Dermis blood vessel endothelial cell (primary cell): ENCODE results near the gene SGPL1. TPM values are rescaled to one million over a fixed set of nuclear protein-coding genes. Genes with fewer than 3 reads are reported as not detected.
A peak's percentile ranks its signal among the peaks of the same experiment; 100 is the strongest.
"Not testable (repeated sequence)": the region's sequence is repeated elsewhere in the genome, so short reads cannot be mapped to it uniquely, and the experiment has no call there.

ENCODE experiments used
- DNase-seq: peaks from one replicate; pipeline ENCODE4 v3.0.0; 2010
- total RNA-seq: library from RNA; depleted of rRNA; stranded (reverse); fragments of >200 nt; gene quantifications from 2 replicates; pipeline ENCODE4 v1.2.3, GENCODE V29; 2014

SGPL1 gene, protein sequence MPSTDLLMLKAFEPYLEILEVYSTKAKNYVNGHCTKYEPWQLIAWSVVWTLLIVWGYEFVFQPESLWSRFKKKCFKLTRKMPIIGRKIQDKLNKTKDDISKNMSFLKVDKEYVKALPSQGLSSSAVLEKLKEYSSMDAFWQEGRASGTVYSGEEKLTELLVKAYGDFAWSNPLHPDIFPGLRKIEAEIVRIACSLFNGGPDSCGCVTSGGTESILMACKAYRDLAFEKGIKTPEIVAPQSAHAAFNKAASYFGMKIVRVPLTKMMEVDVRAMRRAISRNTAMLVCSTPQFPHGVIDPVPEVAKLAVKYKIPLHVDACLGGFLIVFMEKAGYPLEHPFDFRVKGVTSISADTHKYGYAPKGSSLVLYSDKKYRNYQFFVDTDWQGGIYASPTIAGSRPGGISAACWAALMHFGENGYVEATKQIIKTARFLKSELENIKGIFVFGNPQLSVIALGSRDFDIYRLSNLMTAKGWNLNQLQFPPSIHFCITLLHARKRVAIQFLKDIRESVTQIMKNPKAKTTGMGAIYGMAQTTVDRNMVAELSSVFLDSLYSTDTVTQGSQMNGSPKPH
- 15.0 and 15.8 TPM in 2 replicates for total RNA-seq

DNA sequence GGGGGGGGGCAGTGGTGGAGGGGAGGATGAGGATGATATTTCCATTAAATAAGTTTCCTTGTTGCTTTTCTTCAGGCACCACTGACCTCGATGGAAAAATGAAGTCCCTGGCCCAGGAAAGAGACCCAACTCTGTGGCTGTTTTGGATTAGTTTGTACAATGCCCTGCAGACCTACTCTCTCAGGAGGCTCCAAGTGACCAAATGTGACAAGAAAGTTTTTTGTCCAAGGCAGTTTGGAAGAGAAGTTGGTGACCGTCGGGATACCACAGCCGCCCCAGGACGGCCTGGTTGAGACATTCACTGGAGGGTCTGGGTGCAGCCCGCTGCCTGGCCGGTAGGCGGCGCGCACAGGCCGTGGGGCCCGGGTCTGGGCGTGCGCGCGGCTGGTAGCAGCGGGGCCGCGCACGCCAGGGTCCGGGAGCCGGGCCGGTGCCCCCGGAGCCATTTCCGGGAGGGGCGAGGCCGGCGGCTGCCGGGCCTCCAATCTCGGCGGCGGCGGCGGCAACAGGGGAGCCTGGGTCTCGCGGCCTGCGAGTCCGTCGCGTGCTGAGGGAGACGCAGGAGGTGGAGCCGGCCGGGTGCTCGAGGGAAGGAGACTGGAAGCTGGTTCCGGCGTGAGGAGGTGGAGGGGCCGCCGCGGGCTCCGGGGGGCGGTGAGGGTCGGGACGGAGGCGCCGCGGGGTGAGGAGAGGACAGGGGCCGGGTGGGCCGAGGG, at the start of gene SGPL1:
SGPL1 (plus strand) TSS at position 445 of the 716 bp plus-strand sequence. CDS start 906 bp downstream, outside the sequence.
- peak; percentile 87 for DNase-seq

DNA sequence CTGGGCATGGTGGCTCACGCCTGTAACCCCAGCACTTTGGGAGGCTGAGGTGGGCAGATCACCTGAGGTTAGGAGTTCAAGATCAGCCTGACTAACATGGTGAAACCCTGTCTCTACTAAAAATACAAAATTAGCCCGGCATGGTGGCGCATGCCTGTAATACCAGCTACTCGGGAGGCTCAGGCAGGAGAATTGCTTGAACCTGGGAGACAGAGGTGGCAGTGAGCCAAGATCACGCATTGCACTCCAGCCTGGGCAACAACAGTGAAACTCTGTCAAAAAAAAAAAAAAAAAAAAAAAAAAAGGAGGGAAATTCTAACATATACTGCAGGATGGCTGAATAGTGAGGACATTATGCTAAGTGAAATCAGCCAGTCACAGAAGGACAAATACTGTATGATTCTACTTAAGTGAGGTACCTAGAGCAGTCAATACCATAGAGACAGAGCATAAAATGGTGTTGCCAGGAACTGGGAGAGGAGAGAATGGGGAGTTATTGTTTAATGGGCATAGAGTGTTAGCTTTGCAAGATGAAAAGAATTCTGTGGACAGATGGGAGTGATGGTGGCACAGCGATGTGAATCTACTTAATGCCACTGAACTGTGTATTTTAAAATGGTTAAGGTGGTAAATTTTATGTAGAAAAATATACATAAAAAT, 47.6 kb upstream of the SGPL1 start:
- not testable (repeated sequence) for DNase-seq

DNA sequence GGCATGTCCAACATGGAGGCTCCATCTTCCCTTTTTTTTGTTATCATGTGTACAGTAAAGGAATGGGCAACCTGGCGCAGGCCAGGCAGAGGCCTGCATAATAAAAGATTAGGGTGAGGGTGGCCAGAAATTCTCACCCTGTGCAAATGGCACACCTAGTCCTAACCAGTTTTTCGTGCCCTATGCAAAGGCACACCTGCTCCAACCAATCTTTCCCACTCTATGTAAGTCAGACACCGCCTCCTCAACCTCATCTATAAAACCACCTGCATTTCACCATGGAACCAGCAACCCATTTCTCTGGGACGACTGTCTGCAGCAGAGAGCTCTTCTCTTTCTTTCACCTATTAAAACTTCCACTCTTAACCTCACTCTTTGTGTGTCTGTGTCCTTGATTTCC, 46.6 kb upstream of the SGPL1 start:
- DNase-seq: no peak

DNA sequence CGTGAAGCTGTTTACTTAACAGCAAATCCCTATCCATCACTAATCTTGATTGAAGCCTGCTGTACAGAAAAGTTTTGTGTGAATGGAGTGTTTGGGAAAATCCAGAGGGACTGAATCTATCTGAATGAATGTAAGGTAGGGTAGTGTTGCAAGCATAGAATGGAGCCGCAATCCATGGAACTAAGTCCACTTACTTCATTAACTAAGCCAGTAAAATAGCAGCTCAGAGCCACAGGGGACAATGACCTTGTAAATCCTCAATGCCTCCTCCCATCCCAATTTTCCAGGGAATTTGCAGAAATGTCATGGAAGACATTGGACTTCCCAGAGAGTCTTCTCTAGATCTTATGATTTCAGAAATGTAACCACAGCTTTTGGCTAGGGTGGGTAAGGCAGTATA, 45.7 kb upstream of the SGPL1 start:
- no peak for DNase-seq

DNA sequence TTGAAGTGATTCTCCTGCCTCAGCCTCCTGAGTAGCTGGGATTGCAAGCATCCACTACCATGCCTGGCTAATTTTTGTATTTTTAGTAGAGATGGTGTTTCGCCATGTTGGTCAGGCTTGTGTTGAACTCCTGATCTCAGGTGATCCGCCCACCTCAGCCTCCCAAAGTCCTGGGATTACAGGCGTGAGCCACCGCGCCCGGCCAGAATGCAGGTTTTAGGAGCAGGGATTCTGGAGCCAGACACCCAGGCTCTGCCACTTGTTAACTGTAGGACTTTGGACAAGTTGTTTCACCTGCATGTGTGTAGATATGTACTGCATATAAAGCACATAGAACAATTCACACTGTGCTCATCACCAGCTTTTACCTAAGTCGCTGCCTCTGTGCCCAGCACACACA, 45.2 kb upstream of the SGPL1 start:
- not testable (repeated sequence) for DNase-seq

DNA sequence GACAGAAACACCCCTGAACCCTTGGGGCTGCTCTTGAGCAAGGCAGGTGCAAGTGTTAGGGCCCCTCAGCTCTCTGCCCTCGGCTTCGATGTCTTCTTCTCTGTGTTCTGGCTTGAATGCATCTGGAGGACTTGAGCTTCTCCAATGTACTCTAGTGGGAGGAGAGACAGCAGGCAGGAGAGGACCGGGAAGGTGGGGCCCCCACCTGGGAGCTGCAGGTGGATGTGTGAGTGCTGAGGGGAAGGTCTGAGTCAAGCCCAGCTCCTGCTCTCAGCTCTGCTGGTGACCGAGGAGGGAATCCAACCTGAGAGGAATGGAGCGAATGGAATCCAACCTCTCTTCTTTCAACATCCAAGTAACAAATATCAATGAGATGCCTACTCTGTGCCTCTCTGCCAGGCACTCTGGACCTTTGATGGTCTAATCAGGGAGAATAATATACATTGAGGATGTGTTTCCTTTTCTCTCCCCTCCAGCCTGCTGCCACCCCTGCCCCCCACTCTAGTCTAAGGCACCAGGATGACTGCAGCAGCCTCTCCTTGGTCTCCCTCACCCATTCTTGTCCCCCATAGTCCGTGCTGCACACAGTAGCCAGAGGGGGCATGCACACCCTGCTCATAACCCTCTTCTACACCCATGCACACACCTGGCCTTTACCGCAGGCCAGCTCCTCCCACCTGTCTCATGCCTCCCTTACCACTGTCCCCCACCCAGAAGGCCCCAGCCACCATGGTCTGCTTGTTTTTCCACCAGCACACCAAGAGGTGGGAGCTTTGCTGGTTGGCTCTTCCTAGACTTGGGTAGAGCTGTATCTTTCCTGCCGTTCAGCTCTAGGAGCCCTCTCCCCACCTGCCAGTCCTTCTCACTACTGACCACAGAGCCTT, 44.2 kb upstream of the SGPL1 start:
- DNase-seq: no peak

DNA sequence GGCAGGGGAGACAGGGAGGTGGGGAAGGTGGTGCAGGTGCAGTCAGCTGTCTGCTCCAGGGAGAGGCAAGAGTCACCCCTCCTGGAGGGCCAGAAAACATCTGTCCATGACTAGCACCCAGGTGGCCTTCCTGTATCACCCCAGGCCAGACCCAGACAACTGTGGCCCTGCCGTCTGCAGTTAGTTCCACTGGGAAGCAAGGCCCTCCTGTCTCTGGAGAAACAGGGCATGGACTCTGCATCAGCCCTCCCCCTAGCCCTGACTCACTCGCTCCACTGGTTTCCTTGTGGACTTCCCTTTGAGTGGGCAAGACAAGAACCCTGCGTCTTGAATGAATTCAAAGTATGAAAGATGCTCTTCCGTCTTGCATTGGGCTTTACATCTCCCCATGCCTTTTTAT, 43.1 kb upstream of the SGPL1 start:
- DNase-seq: no peak

DNA sequence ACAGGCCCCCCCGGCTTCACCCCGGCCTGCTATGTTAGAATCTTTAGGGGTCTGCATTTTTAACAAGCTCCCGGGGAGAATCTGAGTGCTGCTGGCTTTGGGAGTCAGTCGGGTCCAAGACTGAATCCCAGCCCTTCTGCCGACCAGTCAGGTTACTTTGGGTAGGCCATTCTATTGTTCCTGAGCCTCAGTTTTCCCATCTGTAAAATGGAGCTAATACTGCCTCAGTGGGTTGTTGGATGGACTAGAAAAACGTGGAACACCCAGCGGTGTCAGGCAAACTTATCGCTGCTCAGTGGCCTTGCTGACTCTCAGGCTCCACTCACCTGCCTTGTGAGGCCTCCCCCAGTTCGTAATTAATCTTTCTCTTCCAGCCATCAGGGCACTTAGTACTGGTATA, 42.3 kb upstream of the SGPL1 start:
- no peak for DNase-seq

DNA sequence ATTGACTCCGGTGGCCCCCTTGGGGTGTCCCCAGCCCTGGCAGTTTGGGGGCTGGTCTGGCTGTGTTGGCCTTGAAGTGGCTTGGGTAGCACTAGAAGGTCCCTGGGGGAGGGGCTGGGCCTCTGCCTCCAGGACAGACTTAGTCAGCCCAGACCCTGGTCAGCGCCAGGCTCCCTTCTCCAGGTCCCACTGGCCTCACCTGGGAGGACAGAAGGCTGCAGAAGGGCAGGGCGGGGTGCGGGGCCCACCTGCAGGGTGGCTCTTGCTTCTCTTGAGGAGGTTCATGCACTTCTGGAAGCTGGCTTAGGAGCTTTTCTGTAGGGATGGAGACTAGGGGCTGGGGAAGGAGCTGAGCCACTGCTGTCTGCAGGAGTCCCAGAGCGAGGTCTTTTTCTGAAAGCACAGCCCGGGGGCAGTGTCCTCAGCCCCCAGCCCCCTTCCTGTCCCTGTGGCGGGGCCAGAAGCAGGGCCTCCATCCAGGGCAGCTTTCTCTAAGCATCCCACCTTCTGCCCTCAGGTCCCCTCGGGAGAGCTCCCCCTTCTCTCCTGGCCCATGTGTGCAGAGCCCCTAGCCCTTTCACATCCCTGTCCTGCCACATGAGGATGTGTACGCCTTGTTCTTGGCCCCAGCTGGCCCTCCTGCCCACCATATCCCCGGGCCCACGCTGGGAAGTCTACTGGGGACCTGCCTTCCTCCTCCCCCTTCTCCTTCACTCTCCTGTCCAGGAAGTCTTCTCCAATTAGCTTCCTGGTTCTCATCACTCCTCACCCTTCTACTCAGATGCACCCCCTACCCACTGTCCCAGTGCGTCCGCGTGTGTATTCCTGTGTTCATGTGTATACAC, 41.6 kb upstream of the SGPL1 start:
- no peak for DNase-seq

DNA sequence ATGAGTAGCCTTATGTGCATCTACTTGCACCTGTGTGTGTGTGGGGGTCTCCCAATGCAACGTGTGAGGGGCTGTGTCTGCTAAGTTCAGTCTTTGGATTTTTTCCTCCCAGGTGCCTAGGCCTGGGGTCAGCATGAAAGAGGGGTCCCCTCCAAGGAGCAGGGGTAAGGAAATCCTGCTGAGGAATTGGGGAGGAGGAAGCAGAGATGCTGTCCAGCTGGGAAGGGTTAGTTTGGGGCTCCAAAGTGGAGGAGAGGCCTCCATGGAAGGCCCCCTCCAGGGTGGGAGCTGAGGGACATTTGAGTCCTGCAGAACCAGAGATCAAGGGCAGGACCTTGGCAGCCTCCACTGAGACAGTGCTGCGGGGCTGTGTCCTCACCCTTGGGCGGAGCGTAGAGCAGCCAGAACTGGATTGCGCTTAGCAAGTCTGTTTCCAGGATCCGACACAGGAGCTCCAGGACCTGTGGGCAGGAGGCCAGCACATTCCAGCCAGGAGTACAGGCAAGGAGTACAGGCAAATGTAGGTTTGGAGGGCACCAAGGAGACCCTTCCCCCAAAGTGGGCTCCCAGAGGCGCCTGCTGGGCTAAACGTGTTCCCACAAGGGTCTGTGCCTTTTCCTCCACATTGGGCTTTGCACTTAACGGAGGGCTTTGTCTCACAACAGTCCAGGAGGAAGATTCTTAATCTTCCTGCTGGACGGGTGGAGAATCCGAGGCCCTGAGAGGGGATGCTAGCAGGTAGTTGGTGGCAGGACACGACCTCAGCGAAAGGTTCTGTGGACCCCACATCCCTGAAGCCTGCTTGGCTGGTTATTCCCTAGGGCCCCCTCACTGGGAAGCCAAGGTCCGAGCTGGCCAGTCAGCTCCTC, 40.7 kb upstream of the SGPL1 start:
- no peak for DNase-seq

DNA sequence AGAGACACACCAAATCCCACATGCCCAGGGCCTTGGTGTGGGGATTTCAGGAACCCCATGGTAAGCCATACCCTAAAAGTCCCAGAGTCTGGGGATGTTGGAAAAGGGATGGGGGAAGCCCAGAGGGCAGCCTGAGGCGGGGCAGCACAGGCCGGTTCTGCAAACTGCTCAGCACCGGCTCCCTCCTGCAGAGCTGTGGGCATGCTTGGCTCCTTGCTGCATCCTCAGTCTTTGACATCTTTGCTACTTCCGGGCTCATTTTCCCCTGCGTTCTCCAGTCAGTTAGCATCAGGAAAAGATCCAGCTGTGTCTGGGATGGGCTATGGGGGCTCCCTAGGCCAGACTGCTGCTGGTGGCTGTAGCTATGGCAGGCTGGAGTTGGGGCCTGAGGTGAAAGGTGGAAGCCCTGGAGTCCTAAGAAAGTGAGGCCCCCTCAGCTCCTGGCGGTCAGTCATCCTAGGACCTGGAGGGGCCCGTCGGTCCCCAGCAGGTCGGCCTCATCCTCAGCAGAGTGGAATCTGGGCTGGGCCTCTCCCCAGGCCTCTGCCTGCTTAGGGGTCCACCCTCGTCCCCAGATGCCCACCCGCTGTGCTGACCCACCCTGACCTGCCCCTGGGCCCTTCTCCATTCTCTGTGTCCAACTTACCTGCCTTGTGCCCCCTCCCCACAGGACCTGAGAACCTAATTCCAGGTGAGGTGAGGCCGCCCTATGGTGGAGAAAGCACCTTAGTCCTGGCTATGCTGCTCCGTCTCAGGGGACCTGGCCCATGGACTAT, 39.9 kb upstream of the SGPL1 start:
- no peak for DNase-seq

DNA sequence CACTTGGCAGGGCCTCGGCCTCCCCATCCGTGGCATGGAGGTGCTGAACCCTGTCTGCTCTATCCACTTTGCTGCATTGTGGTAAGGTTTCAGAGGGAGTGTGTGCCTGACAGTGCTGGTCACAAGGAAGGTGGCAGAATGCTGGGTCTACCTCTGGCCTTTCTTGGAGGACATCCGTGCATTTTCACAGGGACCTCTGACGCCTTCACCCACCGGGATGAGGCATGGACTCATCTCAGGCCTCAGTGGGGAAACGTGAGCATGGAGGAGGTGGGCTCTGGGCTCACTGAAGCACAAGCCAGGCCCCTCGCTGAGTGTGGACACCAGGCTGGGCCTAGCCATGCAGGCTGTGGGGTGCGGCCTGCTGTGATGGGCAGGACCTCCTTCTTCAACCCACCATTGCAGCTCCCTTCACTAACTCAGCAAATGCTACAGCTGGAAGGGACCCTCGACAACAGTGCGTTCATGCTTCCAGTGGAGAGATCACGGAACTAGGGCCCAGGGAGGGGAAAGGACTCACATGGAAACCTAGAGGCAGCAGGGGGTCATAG, 39.2 kb upstream of the SGPL1 start:
- no peak for DNase-seq

DNA sequence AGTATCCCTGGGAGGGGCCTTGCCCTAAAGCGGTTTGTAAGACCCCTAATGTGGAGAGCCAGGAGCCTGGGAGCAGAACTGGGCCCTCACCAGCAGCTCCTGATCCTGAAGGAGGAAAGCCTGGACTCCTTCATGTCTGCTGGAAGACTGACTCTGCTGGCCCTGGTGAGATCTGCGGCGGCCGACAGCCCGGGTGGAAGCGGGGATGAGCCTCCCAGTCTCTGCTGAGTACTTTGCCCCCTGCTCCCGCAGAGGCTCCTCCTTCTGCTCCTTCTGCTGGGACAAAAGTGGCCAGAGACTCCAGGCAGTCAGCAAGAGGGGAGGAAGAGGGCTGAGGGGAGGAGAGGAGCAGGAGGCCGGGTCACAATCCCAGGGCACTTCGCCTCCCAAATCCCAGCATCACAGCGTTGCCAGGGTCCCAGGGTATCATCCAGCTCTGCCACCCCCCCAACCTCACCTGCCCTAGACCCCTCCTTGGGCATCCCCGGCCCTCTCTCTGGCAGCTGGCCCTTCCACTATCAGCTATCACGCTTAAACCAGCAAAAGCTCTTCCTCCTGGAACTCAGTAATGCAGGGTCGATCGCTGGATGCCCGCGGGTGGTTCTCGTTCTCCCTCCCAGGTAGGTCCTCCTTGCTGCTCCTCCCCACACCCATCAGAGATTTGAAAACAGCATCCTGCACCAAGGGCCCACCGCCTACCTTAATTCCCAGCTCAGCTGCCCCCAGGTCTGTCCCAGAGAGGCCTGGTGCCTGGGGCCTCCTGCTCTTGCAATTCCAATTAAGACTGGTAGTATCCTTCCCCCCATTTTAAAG, 38.5 kb upstream of the SGPL1 start:
- no peak for DNase-seq

DNA sequence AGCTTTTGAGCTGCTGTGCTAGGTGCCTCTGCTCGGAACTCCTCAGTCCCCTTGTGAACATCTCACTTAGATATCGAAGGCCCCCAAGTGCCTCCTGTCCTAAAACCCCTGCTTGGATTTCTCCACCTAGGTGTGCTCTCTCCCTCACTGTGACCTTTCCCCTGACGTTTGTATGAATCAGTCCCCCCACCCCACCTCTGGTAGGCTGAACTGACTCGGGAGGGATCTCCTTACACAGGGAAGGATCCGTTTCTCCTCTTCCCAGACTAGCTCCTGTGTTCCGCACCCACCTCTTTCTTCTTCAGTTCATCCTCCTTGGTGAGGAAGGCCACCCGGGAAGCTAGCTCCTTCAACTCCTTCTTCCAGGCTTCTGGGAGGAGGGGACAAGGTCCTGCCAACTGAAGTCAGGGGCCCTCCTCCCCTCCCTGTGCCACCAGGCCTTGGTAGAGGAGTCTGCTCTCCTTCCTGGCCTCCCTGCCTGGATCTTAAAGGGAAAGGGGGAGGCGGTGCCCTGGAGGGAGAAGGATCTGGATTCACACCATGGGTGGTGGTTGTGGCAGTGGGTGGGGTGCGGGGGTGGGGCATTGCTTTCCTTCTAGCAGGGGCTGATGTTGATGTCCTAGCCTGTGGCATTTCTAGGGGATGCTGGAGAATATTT, 37.4 kb upstream of the SGPL1 start:
- DNase-seq: no peak

DNA sequence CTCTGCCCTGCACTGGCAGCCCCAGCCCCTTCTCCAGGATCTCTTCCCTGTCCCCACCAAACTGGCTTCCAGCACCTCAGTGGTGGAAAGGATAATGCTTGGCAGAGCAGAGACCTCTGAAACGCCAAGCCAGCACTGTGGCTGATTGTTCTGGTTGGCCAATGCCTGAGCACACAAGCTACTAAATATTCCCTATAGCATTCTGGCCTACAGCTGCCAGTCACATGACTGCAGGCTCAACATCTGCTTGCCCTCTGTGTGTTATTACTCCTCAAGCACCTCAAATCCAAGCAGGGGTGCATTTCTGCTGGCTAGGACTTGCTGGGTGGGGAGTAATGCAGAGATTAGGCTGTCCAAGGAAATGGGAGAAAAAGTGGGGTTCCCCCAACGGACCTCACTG, 36.7 kb upstream of the SGPL1 start:
- DNase-seq: no peak

DNA sequence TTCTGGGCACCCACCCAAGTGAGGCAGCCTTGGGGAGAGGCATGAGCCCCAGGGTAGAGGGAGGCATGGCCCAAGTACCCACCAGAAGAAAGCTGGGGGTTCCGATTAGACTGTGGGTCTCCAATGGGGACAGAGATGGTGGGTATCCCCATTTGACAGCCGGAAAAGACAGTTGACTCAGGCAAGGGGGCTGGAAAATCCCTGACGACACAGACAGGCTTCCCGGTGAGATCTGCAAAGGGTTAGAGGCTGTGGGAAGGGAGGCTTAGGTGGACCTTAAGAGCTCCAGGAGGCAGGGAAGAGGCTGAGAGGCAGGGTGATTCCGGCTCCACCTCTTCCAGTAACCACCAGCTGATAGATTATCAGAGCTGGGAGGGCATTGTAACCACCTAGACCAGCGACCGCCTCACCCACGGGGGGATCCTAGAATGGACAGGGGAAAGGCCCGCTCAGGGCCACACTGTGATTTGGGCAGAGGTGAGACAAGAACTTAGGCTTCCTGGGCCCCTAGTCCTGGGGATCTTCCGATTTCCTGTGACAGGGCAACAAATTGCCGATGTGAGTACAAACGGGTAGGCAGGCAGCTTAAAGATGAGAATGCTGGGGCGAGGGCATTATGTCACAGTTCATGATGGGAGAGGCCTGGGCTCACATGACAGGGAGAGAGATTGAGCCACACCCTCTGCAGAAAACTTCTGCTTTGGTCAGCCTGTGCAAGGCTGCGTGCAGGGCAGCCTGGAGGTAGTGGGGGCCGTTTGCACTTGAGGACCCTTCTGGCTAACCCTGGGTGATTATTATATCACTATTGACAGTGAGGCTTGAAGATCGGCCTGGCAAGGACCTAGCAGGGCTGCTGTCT, 36.0 kb upstream of the SGPL1 start:
- no peak for DNase-seq

DNA sequence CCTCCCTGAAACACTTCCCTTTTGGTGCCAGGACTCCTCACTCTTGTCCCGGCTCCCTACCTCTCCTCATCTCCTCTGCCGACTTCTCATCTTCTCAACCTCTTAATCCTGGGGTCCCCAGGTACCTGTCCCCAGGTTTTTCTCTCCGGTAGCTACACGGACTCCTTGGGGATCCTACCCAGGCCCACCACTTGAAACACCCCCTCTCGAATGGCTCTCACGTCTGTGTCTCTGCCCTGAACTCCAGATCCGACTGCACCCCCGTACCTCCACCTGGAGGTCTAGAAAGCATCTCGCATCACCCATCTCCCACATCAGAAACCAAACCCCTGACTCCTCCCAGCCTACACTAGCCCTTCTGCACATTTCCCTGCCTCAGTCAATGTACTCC, 35.4 kb upstream of the SGPL1 start:
- no peak for DNase-seq
